Osteocyte (in vitro differentiated cells): ENCODE measurements around the gene ASCC1. TPM values are rescaled to one million over a fixed set of nuclear protein-coding genes. Genes with fewer than 3 reads are reported as not detected.
A peak's percentile ranks its signal among the peaks of the same experiment; 100 is the strongest.

ENCODE experiments used
- DNase-seq: peaks from one replicate; pipeline ENCODE4 v3.0.0; 2021; ENCODE audit warnings: mixed read lengths; ENCODE audit not compliant: unreplicated experiment; ENCODE audit errors: extremely low spot score
- H3K27ac Mint-ChIP-seq: one replicate; pipeline ENCODE4 v1.8.0; 2021; ENCODE audit warnings: mild to moderate bottlenecking, mixed read lengths; ENCODE audit not compliant: unreplicated experiment
- H3K27me3 Mint-ChIP-seq: one replicate; pipeline ENCODE4 v1.8.0; 2021; ENCODE audit warnings: mixed read lengths; ENCODE audit not compliant: unreplicated experiment
- H3K36me3 Mint-ChIP-seq: one replicate; pipeline ENCODE4 v1.8.0; 2021; ENCODE audit warnings: mixed read lengths; ENCODE audit not compliant: unreplicated experiment
- H3K4me1 Mint-ChIP-seq: one replicate; pipeline ENCODE4 v1.8.0; 2021; ENCODE audit warnings: mixed read lengths; ENCODE audit not compliant: unreplicated experiment
- H3K4me3 Mint-ChIP-seq: one replicate; pipeline ENCODE4 v1.8.0; 2021; ENCODE audit warnings: mild to moderate bottlenecking, moderate library complexity, mixed read lengths; ENCODE audit not compliant: unreplicated experiment
- H3K9me3 Mint-ChIP-seq: one replicate; pipeline ENCODE4 v1.8.0; 2021; ENCODE audit warnings: mixed read lengths; ENCODE audit not compliant: unreplicated experiment
- CTCF ChIP-seq: fragments of 200-600 bp; sonication (generic); IDR thresholded peaks from 2 replicates; pipeline ENCODE4 v1.5.0; 2021; ENCODE audit warnings: antibody characterized with exemption, mild to moderate bottlenecking, moderate library complexity
- total RNA-seq: library from RNA; stranded (reverse); gene quantifications from 2 replicates; pipeline ENCODE4 v1.2.1, GENCODE V29; 2021

The ASCC1 gene
- total RNA-seq, 1 donor from 2014 or later: 39.1 TPM

- no peaks in the 10 kb centered on the region for H3K9me3 Mint-ChIP-seq
- peaks cover 15% of the 10 kb centered on the region for H3K4me1 Mint-ChIP-seq
- peaks cover 26% of the 10 kb centered on the region for H3K27me3 Mint-ChIP-seq
Observed at GRCh38 chr10:72085166-72085565, 130.9 kb downstream of the ASCC1 start.

GRCh38 chr10:72083790-72084459 lies 132.2 kb downstream of the ASCC1 start:
- H3K4me1 Mint-ChIP-seq: peaks cover 16% of the 10 kb centered on the region
- TF ChIP-seq CTCF: no peak
- no peak overlapping the region for H3K4me3 Mint-ChIP-seq
- no peaks in the 10 kb centered on the region for H3K9me3 Mint-ChIP-seq
- H3K27me3 Mint-ChIP-seq: peaks cover 23% of the 10 kb centered on the region
- no peak overlapping the region for H3K27ac Mint-ChIP-seq
- peak; percentile 79 for DNase-seq
- H3K36me3 Mint-ChIP-seq: peaks cover 6% of the 10 kb centered on the region

More at GRCh38 chr10:72085166-72085565, 130.9 kb downstream of the ASCC1 start:
- peaks cover 6% of the 10 kb centered on the region for H3K36me3 Mint-ChIP-seq
- TF ChIP-seq CTCF: no peak
- no peak for DNase-seq
- H3K4me3 Mint-ChIP-seq: no peak overlapping the region
- H3K27ac Mint-ChIP-seq: no peak overlapping the region

GRCh38 chr10:72082856-72083789 lies 133.0 kb downstream of the ASCC1 start:
- H3K36me3 Mint-ChIP-seq: peaks cover 4% of the 10 kb centered on the region
- TF ChIP-seq CTCF: no peak
- H3K4me1 Mint-ChIP-seq: peaks cover 11% of the 10 kb centered on the region
- no peak overlapping the region for H3K4me3 Mint-ChIP-seq
- peaks cover 16% of the 10 kb centered on the region for H3K27me3 Mint-ChIP-seq
- H3K27ac Mint-ChIP-seq: no peak overlapping the region
- DNase-seq: no peak
- no peaks in the 10 kb centered on the region for H3K9me3 Mint-ChIP-seq

GRCh38 chr10:72081772-72082590 lies 134.1 kb downstream of the ASCC1 start:
- Mint-ChIP-seq H3K9me3 (no peaks in the 10 kb centered on the region), H3K36me3 (peaks cover 4% of the 10 kb centered on the region), H3K27me3 (peaks cover 14% of the 10 kb centered on the region), H3K4me3 (no peak overlapping the region), H3K27ac (no peak overlapping the region), H3K4me1 (peaks cover 5% of the 10 kb centered on the region)
- no peak for TF ChIP-seq CTCF
- DNase-seq: no peak
